GM13976 (cell line): Measurements from ENCODE around the gene RDM1.
"Not testable (repeated sequence)": the region's sequence is repeated elsewhere in the genome, so short reads cannot be mapped to it uniquely, and the experiment has no call there.

Experiments used
- DNase-seq: peaks from one replicate; pipeline ENCODE4 v3.0.0; 2012; ENCODE audit warnings: low spot score
- CTCF ChIP-seq: IDR thresholded peaks from 2 replicates; pipeline ENCODE4 v1.5.1; 2012; ENCODE audit warnings: borderline replicate concordance, mild to moderate bottlenecking; ENCODE audit not compliant: insufficient read depth; ENCODE audit errors: extremely low read depth, missing control alignments, control extremely low read depth
- in situ Hi-C: fragments of 300-500 bp; cut with MboI; formaldehyde crosslinking; loops from one replicate; pipeline ENCODE4 v1.12.0; 2022; ENCODE audit warnings: low sequenced_read_pairs, mixed read lengths, inconsistent platforms; ENCODE audit not compliant: unreplicated experiment

The RDM1 gene

GRCh38 chr17:35942588-35943186, 12.1 kb upstream of the RDM1 start:
- no peak for DNase-seq
- in situ Hi-C loops: no loop called here
- TF ChIP-seq CTCF: no peak

GRCh38 chr17:35938492-35938891, 7.9 kb upstream of the RDM1 start:
- in situ Hi-C loops: not testable (repeated sequence)

GRCh38 chr17:35936063-35936462, 5.5 kb upstream of the RDM1 start:
- no peak for TF ChIP-seq CTCF
- in situ Hi-C loops: no loop called here
- no peak for DNase-seq

More at GRCh38 chr17:35938492-35938891, 7.9 kb upstream of the RDM1 start:
- DNase-seq: not testable (repeated sequence)

GRCh38 chr17:35934760-35935159, 4.2 kb upstream of the RDM1 start:
- in situ Hi-C loops: no loop called here
- no peak for TF ChIP-seq CTCF
- no peak for DNase-seq

- in situ Hi-C loops: no loop called here
- TF ChIP-seq CTCF: no peak
- DNase-seq: no peak
These were observed 2.0 kb upstream of the RDM1 start for GRCh38 chr17:35932586-35932985.

- TF ChIP-seq CTCF: no peak
- DNase-seq: no peak
- in situ Hi-C loops: no loop called here
These were observed 1.3 kb upstream of the RDM1 start for GRCh38 chr17:35931794-35932425.

GRCh38 chr17:35927714-35928113, 2.9 kb downstream of the RDM1 start:
- in situ Hi-C loops: no loop called here
- no peak for TF ChIP-seq CTCF
- DNase-seq: no peak
